GM10266 (cell line): ENCODE results near the gene CPXM2.

Experiments
- DNase-seq: peaks from one replicate; pipeline ENCODE4 v3.0.0; 2012; ENCODE audit errors: extremely low spot score
- TF ChIP-seq, protein P1 (sequence below): IDR thresholded peaks from 2 replicates; pipeline ENCODE4 v1.5.1; 2012; ENCODE audit warnings: mild to moderate bottlenecking, low read depth; ENCODE audit not compliant: control insufficient read depth, insufficient read depth; ENCODE audit errors: missing control alignments

The CPXM2 gene

DNA sequence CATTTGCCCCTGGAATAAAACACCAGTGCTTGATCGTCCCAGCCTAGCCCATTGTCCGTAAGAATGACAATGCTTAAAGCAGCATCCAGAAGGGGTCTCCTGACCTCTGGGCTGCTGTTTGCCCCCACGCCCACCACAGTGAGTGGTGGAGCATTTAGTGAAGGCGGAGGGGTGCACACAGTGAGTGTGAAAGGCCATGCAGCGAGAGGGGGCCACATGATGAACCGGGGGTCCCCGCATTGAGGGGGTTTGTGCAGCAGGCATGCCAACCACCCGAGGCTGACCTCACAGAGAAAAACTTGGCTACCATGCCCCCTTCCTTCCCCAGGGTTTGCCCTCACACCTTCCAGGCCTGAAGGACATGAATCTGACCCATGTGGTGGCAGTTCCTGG is 28.4 kb downstream of the CPXM2 start:
- no peak for DNase-seq
- TF ChIP-seq, protein P1, sequence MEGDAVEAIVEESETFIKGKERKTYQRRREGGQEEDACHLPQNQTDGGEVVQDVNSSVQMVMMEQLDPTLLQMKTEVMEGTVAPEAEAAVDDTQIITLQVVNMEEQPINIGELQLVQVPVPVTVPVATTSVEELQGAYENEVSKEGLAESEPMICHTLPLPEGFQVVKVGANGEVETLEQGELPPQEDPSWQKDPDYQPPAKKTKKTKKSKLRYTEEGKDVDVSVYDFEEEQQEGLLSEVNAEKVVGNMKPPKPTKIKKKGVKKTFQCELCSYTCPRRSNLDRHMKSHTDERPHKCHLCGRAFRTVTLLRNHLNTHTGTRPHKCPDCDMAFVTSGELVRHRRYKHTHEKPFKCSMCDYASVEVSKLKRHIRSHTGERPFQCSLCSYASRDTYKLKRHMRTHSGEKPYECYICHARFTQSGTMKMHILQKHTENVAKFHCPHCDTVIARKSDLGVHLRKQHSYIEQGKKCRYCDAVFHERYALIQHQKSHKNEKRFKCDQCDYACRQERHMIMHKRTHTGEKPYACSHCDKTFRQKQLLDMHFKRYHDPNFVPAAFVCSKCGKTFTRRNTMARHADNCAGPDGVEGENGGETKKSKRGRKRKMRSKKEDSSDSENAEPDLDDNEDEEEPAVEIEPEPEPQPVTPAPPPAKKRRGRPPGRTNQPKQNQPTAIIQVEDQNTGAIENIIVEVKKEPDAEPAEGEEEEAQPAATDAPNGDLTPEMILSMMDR, result no peak

DNA sequence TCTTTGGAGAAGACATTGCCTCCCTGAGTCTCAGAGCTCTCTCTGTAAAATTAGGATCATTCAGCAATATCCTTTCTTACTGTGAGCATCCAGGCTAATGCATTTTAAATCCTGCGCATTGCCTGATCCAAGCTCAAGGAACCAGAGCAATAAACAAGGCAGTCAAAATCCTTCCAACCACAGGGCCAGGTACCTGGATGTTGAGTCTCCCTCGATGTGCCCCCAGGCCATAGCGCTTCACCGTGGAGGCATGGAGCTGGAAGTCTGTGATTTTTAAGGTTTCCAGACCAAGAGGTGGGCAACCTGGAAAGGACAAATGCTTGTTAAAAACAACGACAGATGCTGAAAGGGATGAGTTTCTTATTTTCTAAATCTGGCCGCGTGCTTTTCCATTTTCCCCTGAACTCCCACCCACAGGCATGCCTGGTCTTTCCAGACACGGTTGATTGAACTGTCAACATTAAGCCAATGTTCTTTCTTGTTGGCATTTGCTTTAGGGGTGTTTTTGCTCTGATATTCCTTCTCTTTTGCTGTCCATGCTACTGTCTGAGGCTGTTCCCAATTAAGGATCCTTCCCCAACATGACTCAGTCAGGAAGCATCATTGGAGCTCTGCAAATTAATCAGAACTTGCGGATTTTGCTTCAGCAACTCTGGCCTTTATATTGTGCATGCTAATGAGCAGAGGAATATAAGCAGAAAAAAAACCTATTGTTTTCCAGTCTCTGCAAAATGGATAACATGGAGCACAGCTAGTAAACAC is 29.0 kb downstream of the CPXM2 start:
- TF ChIP-seq, protein P1, result no peak
- DNase-seq, result no peak

DNA sequence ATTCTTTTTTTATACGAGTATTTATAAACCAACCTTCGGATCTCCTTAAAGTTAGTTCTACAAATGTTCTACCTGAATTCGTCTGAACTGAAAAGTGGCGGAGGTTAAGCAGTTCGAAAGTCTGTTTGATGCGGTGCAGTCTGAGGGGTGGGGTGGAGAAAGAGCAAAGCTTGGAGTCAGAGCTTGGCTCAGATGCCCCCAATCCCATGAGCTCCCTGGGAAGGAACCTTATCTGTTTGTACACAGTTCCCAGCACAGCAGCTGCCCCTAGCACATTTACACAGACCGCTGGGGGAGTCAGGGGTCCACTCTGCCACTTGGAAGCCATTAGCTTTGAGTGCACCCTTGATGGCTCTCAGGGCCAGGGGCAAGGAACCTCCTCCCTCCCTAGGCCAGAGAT is 30.8 kb downstream of the CPXM2 start:
- DNase-seq, result no peak
- TF ChIP-seq, protein P1, result no peak

GRCh38 chr10:123860209-123860608 is 31.4 kb downstream of the CPXM2 start:
- TF ChIP-seq, protein P1, result no peak
- no peak for DNase-seq

DNA sequence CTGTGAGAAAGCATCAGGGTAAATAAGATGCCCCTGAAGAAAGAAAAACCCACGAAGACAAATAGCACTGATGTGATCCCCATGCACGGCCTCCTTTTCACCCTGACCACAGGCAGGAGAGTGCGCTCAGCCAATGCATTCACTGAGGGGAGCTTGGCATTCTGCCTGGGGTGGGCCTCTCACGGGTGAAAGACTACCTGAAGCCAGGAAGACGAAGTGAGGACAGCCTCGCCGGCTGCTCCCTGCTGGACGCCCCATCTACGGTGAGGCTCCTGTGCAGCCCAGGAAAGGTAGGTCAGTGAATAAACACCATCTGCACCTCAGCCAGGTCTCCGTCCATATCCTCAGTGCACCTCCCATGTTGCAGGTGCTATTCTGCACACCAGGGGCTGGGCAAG is 32.0 kb downstream of the CPXM2 start:
- DNase-seq, result no peak
- TF ChIP-seq, protein P1, result no peak

- DNase-seq, result no peak
- TF ChIP-seq, protein P1, result no peak
These were observed 32.5 kb downstream of the CPXM2 start for GRCh38 chr10:123858907-123859652.
